ENCODE data around the gene OXCT2.
"Not testable (repeated sequence)": the region's sequence is repeated elsewhere in the genome, so short reads cannot be mapped to it uniquely, and the experiment has no call there.

DNA sequence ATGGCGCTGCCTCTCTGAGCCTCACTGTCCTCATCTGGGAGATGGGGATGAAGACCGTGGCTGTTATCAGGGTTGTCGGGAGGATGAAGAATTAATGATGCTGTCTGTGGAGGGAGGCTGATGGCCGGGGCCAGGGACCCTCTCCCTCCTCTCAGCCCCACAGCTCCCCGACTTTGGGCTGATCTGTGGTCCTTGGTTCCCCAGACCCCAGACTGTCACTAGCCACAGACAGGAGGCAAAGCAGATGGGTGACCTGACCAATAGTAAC, 15.9 kb upstream of the OXCT2 start:
- TF ChIP-seq EZH2 (IDR thresholded peaks at IDR 0.05); POLR2AphosphoS5 (IDR thresholded peaks at IDR 0.05; ENCODE audit: borderline replicate concordance, low read depth, low read length); FOXP2 (optimal IDR thresholded peaks at IDR 0.05; ENCODE audit: control extremely low read depth, extremely low read length, insufficient read depth): not testable (repeated sequence)
